GM19099 (cell line): Measurements from ENCODE around the gene SMC2.

Experiments
- POLR2A ChIP-seq: IDR thresholded peaks from 3 replicates; pipeline ENCODE4 v1.6.1; 2011; ENCODE audit warnings: low read depth; ENCODE audit not compliant: insufficient read length; ENCODE audit errors: extremely low read depth

The SMC2 gene

GRCh38 chr9:104177003-104177611 is 83.0 kb downstream of the SMC2 start:
- TF ChIP-seq POLR2A: no peak

- no peak for TF ChIP-seq POLR2A
These were observed 83.6 kb downstream of the SMC2 start for GRCh38 chr9:104177676-104178075.
